Immature natural killer cell (primary cell): ENCODE measurements around the gene RAP1GDS1. TPM values are rescaled to one million over a fixed set of nuclear protein-coding genes. Genes with fewer than 3 reads are reported as not detected.

ENCODE experiments used
- DNase-seq, 3 donors: peaks; one replicate each; pipeline ENCODE4 v3.0.0; 2022; ENCODE audit warnings: mixed read lengths in 1 of 3
- H3K27ac Mint-ChIP-seq, 6 donors: one replicate each; pipeline ENCODE4 v1.8.0; 2020; ENCODE audit warnings: mixed read lengths in 6 of 6, mild to moderate bottlenecking in 5 of 6, inconsistent platforms in 4 of 6, moderate library complexity in 3 of 6
- H3K27me3 Mint-ChIP-seq, 3 donors: one replicate each; pipeline ENCODE4 v1.8.0; 2020 to 2021; ENCODE audit warnings: low read depth in 3 of 3, mild to moderate bottlenecking in 3 of 3, mixed read lengths in 3 of 3, moderate library complexity in 3 of 3, inconsistent platforms in 1 of 3
- H3K36me3 Mint-ChIP-seq, 3 donors: one replicate each; pipeline ENCODE4 v1.8.0; 2020; ENCODE audit warnings: mixed read lengths in 3 of 3, inconsistent platforms in 2 of 3, mild to moderate bottlenecking in 2 of 3
- H3K4me1 Mint-ChIP-seq, 2 donors: one replicate each; pipeline ENCODE4 v1.8.0; 2020; ENCODE audit warnings: inconsistent platforms in 2 of 2, mild to moderate bottlenecking in 2 of 2, mixed read lengths in 2 of 2, moderate library complexity in 1 of 2
- H3K4me3 Mint-ChIP-seq, 5 donors: one replicate each; pipeline ENCODE4 v1.8.0; 2020; ENCODE audit warnings: mild to moderate bottlenecking in 5 of 5, mixed read lengths in 5 of 5, inconsistent platforms in 3 of 5, moderate library complexity in 3 of 5
- H3K9me3 Mint-ChIP-seq, 6 donors: one replicate each; pipeline ENCODE4 v1.8.0; 2020; ENCODE audit warnings: mild to moderate bottlenecking in 6 of 6, mixed read lengths in 6 of 6, inconsistent platforms in 4 of 6, moderate library complexity in 3 of 6
- polyA plus RNA-seq, 3 donors: library from polyadenylated mRNA; unstranded; fragments of 300-500 nt; fragmentation: Illumina TruSeq; gene quantifications; one replicate each; pipeline ENCODE4 v1.2.3, GENCODE V29; 2021

The RAP1GDS1 gene, protein sequence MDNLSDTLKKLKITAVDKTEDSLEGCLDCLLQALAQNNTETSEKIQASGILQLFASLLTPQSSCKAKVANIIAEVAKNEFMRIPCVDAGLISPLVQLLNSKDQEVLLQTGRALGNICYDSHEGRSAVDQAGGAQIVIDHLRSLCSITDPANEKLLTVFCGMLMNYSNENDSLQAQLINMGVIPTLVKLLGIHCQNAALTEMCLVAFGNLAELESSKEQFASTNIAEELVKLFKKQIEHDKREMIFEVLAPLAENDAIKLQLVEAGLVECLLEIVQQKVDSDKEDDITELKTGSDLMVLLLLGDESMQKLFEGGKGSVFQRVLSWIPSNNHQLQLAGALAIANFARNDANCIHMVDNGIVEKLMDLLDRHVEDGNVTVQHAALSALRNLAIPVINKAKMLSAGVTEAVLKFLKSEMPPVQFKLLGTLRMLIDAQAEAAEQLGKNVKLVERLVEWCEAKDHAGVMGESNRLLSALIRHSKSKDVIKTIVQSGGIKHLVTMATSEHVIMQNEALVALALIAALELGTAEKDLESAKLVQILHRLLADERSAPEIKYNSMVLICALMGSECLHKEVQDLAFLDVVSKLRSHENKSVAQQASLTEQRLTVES
- 10 to 100 TPM; 50.4 to 85.0 (median 54.8) TPM for polyA plus RNA-seq

DNA sequence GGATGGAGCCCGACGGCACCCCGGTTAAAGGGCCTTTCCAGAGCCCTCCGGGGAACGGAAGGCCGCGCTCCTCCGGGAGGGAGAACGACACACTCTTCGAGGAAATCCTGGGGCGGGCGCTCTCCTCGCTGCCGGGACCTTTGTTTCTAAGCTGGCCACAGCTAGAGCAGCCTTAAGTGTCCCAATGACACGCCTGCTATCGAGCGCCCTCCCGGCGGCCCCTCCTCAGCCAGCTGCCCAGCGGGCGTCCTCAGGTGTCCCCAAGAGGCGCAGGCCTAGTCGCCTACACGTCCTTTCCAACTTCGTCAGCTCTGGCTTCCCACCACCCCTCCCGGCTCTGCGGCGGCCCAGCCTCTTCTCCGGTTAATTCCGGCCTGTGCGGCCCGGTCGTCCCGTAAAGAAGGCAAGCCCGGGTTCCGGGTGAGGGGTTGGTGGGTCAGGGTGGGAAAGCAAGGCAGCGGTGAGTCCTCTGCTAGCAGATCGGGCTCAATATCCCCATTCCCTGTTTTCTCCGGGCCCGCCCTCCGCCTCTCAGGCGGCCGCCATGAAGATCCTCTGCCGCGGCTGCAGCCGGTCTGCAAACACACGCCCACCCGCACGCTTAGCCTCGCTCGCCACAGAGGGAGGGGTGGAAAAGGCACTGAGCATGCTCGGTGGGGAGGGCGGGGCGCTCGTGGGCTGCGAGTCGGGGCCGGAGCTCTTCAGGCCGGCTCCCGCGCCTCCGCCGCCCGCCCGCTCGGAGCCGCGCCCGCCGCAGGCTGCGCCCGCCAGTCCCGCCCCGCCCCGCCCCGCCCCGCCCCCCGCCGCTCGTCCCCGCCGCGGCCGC lies at the start of gene RAP1GDS1:
Gene RAP1GDS1, plus strand, starts transcription at position 806 of the 826 bp plus-strand sequence. CDS start 182 bp downstream, outside the sequence.
- H3K27ac Mint-ChIP-seq: peak within 1 kb of the TSS; percentile 83 to 95 (median 92)
- peak within 1 kb of the TSS; percentile 92 to 98 (median 96) for H3K4me3 Mint-ChIP-seq
- peaks cover 12 to 17% (median 12%) of the 10 kb centered on the region in 3 donors for H3K27me3 Mint-ChIP-seq
- H3K4me1 Mint-ChIP-seq: peaks cover 46 to 61% of the 10 kb centered on the region in 2 donors
- H3K9me3 Mint-ChIP-seq: no peaks in the 10 kb centered on the region
- no peaks in the 10 kb centered on the region for H3K36me3 Mint-ChIP-seq
- peak; percentile 88 to 91 (median 89) for DNase-seq

DNA sequence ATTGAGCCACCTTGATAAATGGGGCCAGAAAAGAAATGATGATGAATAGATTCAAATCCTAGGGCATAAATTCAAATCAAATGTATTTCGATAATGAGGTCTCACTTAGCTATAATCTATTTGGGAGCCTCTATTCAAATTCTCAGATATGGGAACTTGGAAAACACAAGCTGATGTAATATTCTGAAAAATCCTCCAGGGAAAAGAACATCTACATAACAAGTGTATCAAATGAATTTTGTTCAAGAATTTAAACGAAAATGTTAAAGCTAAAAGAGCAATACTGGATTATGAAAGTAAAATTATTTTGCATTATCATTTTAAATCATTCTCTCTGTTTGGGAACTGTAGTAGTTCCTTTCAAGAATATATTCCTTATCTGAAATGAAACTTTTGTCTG lies 38.9 kb upstream of the RAP1GDS1 start:
- no peak overlapping the region for H3K27ac Mint-ChIP-seq
- H3K9me3 Mint-ChIP-seq: no peaks in the 10 kb centered on the region
- no peak overlapping the region for H3K4me3 Mint-ChIP-seq
- H3K27me3 Mint-ChIP-seq: peaks cover 0 to 2% (median 0%) of the 10 kb centered on the region in 3 donors
- no peaks in the 10 kb centered on the region for H3K4me1 Mint-ChIP-seq
- H3K36me3 Mint-ChIP-seq: no peaks in the 10 kb centered on the region
- DNase-seq: no peak

DNA sequence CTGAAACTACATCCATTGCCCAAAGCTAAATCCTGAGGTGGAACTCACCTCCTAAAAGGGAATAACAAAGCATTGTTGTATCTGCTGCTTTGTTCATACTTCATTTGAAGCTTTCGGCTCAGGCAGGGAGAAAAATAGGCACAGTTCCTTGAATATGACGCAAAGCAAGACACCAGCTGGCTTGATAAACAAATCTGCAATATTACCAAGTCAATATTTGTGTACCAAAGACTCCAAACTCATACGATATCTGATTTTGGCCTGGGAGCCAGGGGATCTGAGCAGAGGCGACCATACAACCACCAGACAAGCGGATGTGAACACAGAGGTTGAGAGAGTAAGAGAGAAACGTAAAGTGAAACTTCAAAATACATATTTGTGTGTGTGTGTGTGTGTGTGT lies 34.8 kb upstream of the RAP1GDS1 start:
- no peaks in the 10 kb centered on the region for H3K27me3 Mint-ChIP-seq
- H3K4me3 Mint-ChIP-seq: no peak overlapping the region
- no peaks in the 10 kb centered on the region for H3K4me1 Mint-ChIP-seq
- no peak for DNase-seq
- peak overlapping the region in 1 of 6 donors; percentile 9 for H3K27ac Mint-ChIP-seq
- no peaks in the 10 kb centered on the region for H3K36me3 Mint-ChIP-seq
- no peaks in the 10 kb centered on the region for H3K9me3 Mint-ChIP-seq

DNA sequence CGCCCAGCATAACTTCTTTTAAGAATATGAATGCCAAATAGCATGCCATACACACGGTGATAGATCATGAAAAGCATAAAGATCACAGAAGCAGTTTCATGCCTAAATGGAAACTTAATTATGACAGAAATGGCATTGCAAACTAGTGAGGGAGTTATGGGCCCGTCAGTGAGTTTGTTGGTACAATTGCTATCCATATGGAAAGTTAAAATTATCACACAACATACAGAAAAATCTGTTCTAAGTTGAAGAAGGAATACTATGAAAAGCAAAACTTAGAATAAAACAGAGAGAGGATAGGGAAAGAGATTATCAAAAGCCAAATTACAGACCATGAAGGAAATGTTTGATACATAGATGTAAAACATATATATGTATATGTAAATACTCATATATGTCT lies 30.2 kb upstream of the RAP1GDS1 start:
- no peaks in the 10 kb centered on the region for H3K36me3 Mint-ChIP-seq
- H3K4me3 Mint-ChIP-seq: no peak overlapping the region
- DNase-seq: no peak
- no peaks in the 10 kb centered on the region for H3K4me1 Mint-ChIP-seq
- H3K27me3 Mint-ChIP-seq: no peaks in the 10 kb centered on the region
- H3K9me3 Mint-ChIP-seq: no peaks in the 10 kb centered on the region
- H3K27ac Mint-ChIP-seq: no peak overlapping the region

DNA sequence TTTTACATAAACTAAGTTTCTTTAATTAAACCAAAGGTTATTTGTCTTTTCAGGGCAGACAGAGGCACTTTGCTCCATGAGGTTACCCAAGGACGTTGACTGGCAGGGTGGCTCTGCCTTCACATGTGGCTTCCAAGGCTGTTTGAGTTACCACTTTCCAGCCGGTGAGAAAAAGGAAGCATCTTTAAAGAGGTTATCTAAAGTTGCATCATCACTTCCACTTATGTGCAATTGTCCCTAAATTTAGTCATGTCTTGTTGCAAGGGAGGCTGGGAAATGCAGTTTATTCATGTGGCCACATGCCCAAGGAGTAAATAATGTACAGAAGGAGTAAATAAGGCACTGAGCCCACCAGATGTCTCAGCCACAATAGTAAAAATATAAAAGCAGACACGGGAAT lies 29.0 kb upstream of the RAP1GDS1 start:
- no peaks in the 10 kb centered on the region for H3K36me3 Mint-ChIP-seq
- no peak for DNase-seq
- H3K27me3 Mint-ChIP-seq: no peaks in the 10 kb centered on the region
- H3K4me3 Mint-ChIP-seq: no peak overlapping the region
- H3K27ac Mint-ChIP-seq: no peak overlapping the region
- no peaks in the 10 kb centered on the region for H3K4me1 Mint-ChIP-seq
- H3K9me3 Mint-ChIP-seq: no peaks in the 10 kb centered on the region

DNA sequence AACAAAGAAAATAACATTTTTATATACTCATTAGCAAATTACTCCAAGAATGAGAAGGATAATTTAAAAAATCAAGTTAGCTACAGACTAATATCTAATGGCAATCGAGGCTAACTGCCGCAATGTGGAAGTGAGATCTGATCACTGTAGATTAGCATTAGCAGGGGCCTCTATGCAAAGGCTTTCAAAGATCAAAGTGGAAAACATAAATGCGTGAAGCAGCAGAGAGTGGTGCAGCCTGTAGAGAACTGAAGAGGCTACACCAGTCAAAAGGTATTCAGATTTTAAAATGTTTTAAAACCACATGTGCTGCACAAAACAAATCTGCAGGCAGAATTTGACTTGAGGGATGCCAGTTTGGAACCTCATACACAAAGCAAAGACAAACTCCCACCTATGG lies 24.0 kb upstream of the RAP1GDS1 start:
- Mint-ChIP-seq H3K9me3 (no peaks in the 10 kb centered on the region), H3K27ac (no peak overlapping the region), H3K27me3 (peaks cover 0 to 6% (median 0%) of the 10 kb centered on the region in 3 donors), H3K4me1 (no peaks in the 10 kb centered on the region), H3K4me3 (no peak overlapping the region), H3K36me3 (no peaks in the 10 kb centered on the region)
- DNase-seq: no peak

DNA sequence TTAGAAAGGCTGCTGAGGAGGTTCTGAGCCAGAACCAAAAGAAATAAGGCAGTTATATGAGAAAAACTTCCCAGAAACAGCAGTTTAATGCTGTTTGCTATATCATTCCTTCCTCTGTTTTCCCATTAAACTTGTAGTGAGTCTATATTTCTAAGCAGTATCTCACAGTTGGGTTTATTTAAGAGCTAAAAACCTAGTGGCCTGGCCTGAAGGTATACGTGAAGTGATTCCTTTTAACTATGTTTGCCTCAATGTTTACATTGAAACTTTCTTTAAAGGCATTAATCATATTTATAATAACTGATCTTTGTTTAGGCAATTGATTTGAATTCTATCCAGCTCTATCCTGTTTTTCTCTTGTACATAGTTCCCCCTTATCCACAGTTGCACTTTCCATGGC lies 19.1 kb upstream of the RAP1GDS1 start:
- Mint-ChIP-seq H3K27me3 (peaks cover 0 to 14% (median 0%) of the 10 kb centered on the region in 3 donors), H3K36me3 (peaks cover 0 to 3% (median 3%) of the 10 kb centered on the region in 3 donors), H3K4me1 (no peaks in the 10 kb centered on the region), H3K4me3 (no peak overlapping the region), H3K9me3 (peaks cover 0 to 2% (median 0%) of the 10 kb centered on the region in 6 donors), H3K27ac (no peak overlapping the region)
- no peak for DNase-seq

DNA sequence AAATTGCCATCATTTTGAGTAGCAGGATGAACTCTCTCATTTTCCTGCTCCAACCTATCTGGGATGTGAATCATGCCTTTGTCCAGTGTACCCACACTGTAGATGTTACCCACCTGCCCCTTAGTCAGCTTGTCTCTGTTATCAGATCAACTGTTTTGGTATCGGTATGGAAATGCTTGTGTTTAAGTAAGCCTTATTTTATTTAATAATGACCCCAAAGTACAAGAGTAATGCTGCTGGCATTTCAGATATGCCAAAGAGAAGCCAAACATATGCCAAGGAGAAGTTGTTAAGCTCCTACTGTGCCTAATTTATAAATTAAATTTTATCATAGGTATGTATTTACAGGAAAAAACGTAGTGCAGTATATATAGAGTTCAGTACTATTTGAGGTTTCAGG lies 18.6 kb upstream of the RAP1GDS1 start:
- Mint-ChIP-seq H3K27me3 (peaks cover 0 to 14% (median 2%) of the 10 kb centered on the region in 3 donors), H3K4me1 (no peaks in the 10 kb centered on the region), H3K4me3 (no peak overlapping the region), H3K36me3 (peaks cover 0 to 3% (median 3%) of the 10 kb centered on the region in 3 donors), H3K9me3 (peaks cover 0 to 2% (median 0%) of the 10 kb centered on the region in 6 donors), H3K27ac (no peak overlapping the region)
- no peak for DNase-seq

DNA sequence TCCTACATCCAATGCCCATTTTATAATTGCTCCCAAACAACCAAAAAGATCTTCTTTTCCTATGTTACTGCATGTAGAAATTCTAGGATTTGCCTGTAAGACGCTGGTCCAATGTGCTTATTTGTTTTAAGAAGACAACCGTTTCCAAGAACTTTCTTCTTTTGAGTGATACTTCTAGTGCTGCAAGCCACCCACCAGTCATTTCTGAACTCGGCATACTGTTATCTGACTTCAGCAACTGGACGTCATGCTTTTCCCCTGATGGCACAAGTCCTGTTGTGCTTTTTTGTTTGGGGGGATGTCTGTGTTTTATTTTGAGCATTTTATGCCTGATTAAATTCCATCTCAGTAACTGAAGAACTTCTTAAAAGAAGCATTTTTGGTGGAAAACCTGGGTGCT lies 16.0 kb upstream of the RAP1GDS1 start:
- no peak for DNase-seq
- H3K9me3 Mint-ChIP-seq: peaks cover 0 to 2% (median 0%) of the 10 kb centered on the region in 6 donors
- peaks cover 0 to 11% (median 2%) of the 10 kb centered on the region in 3 donors for H3K27me3 Mint-ChIP-seq
- no peaks in the 10 kb centered on the region for H3K4me1 Mint-ChIP-seq
- no peak overlapping the region for H3K4me3 Mint-ChIP-seq
- H3K27ac Mint-ChIP-seq: no peak overlapping the region
- peaks cover 0 to 11% (median 3%) of the 10 kb centered on the region in 3 donors for H3K36me3 Mint-ChIP-seq

DNA sequence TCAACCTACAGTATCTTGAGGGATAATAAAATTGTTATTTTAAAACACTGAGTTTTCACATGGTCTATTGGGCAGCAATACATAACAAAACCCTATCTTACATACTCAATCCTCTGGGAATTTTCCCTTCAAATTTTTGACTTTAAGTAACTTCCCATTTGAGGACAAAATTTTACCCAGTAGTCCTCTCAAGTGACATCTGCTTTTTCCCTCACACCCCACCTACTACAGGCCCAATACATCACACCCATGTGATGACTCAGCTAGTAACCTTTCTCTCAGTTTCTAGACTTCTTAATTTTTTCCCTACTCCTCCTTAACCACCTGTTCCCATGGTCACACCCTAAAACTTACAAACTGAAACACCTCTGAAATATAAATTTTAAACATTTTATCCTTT lies 12.2 kb upstream of the RAP1GDS1 start:
- H3K27ac Mint-ChIP-seq: no peak overlapping the region
- H3K4me1 Mint-ChIP-seq: no peaks in the 10 kb centered on the region
- H3K36me3 Mint-ChIP-seq: peaks cover 0 to 11% (median 3%) of the 10 kb centered on the region in 3 donors
- DNase-seq: no peak
- H3K27me3 Mint-ChIP-seq: peaks cover 2 to 8% (median 2%) of the 10 kb centered on the region in 3 donors
- no peak overlapping the region for H3K4me3 Mint-ChIP-seq
- peaks cover 0 to 2% (median 0%) of the 10 kb centered on the region in 6 donors for H3K9me3 Mint-ChIP-seq

DNA sequence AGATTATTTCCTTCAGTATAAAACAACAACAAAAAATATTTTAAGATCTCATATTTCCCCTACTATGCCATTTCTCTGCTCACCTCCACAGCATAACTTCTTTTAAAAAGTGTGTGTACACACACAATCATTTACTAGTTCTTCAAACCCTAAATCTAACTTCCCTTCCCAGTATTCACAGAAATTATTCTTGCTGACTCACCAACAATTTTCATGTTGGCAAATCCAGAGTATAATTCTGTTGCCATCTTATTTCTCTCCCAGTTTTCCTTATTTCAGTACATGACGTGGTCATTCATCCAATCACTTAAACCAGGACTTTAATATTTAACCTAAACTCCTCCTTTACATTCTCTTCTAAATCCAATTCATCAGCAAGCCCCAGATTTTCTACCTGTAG lies 11.4 kb upstream of the RAP1GDS1 start:
- Mint-ChIP-seq H3K4me3 (no peak overlapping the region), H3K9me3 (peaks cover 0 to 1% (median 0%) of the 10 kb centered on the region in 6 donors), H3K27ac (no peak overlapping the region), H3K27me3 (peaks cover 2 to 4% (median 2%) of the 10 kb centered on the region in 3 donors), H3K4me1 (no peaks in the 10 kb centered on the region), H3K36me3 (peaks cover 0 to 8% (median 0%) of the 10 kb centered on the region in 3 donors)
- DNase-seq: no peak

DNA sequence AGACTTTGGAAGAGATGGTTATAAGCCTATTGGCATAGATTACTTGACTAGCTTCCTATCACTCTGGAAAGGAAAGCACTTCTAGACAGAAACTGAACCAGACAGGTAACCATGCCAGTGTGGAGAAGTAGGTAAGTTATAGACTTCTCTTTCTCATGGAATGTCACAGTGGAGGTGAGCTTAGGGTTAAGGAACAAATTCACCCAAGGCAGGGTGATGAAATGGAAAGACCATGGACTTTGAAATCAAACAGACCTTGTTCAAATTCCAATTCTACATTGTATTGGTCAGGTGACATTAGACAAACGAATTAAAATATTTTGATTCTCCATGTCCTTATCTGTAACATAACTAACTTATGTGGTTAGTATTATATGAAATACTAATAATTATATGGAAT lies 7.7 kb upstream of the RAP1GDS1 start:
- peaks cover 0 to 1% (median 0%) of the 10 kb centered on the region in 6 donors for H3K9me3 Mint-ChIP-seq
- H3K27ac Mint-ChIP-seq: no peak overlapping the region
- no peak for DNase-seq
- peaks cover 0 to 3% (median 3%) of the 10 kb centered on the region in 3 donors for H3K27me3 Mint-ChIP-seq
- no peak overlapping the region for H3K4me3 Mint-ChIP-seq
- H3K4me1 Mint-ChIP-seq: peaks cover 2 to 6% of the 10 kb centered on the region in 2 donors
- H3K36me3 Mint-ChIP-seq: peaks cover 0 to 8% (median 0%) of the 10 kb centered on the region in 3 donors

DNA sequence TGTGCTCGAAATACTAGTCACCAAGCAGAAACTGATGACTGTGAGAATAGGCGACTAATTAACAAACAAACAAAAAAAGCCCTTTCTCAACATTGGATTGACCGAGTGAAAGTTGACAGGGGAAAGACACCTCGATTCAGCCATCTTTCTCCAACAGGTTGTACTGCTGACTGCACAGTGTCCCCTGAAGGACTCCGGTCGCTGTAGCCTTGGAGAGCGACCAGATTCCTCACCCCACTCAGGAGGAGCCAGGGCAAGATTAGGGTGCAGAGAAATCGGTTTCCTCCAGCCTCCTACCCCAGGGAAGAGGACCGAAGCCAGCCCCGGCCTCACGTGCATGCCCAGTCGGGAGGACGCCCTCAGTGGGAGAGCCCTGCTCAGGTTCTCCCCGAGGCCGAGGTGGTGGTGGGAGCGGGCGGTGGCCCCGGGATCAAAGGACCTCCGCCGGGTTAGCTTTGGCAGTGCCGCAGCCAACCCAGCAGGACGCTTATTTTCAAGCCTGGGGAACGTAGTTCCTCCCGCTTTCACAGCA lies 1.1 kb upstream of the RAP1GDS1 start:
- DNase-seq: no peak
- peaks cover 0 to 1% (median 0%) of the 10 kb centered on the region in 6 donors for H3K9me3 Mint-ChIP-seq
- H3K27ac Mint-ChIP-seq: peak overlapping the region; percentile 83 to 95 (median 91)
- H3K4me3 Mint-ChIP-seq: peak overlapping the region; percentile 92 to 96 (median 94)
- peaks cover 41 to 54% of the 10 kb centered on the region in 2 donors for H3K4me1 Mint-ChIP-seq
- no peaks in the 10 kb centered on the region for H3K36me3 Mint-ChIP-seq
- peaks cover 12 to 17% (median 12%) of the 10 kb centered on the region in 3 donors for H3K27me3 Mint-ChIP-seq
